ENCODE measurements around the gene GEMIN2.

- no peak for TF ChIP-seq CTCF (IDR thresholded peaks at IDR 0.05; ENCODE audit: extremely low read depth in 1 of 2, insufficient read depth in 1 of 2, low read depth in 1 of 2, low read length in 2 of 2)
- TF ChIP-seq EZH2 (IDR thresholded peaks at IDR 0.05; ENCODE audit: borderline replicate concordance, low read depth, low read length, severe bottlenecking): no peak
- TF ChIP-seq POLR2A (IDR thresholded peaks at IDR 0.05; ENCODE audit: low read depth, low read length): no peak
- no peak for TF ChIP-seq POLR2AphosphoS5 (IDR thresholded peaks at IDR 0.05; ENCODE audit: insufficient read depth, low read depth, low read length)
- TF ChIP-seq MAX (IDR thresholded peaks at IDR 0.05; ENCODE audit: insufficient read depth, insufficient read length): no peak
- no peak for TF ChIP-seq FOS (IDR thresholded peaks at IDR 0.05; ENCODE audit: borderline replicate concordance, insufficient read depth, low read length)
- TF ChIP-seq MYC (IDR thresholded peaks at IDR 0.05; ENCODE audit: low read depth, low read length): no peak
- TF ChIP-seq JUN (IDR thresholded peaks at IDR 0.05; ENCODE audit: borderline replicate concordance, insufficient read depth, insufficient read length, low read depth): no peak
- no peak for TF ChIP-seq GATA2 (IDR thresholded peaks at IDR 0.05; ENCODE audit: insufficient read depth, insufficient read length, low read depth, low read length)
These were observed 62.4 kb downstream of the GEMIN2 start for GRCh38 chr14:39176263-39177167.

All from endothelial cell of umbilical vein (primary cell).